ENCODE results near the gene NFXL1. TPM values are rescaled to one million over a fixed set of nuclear protein-coding genes. Genes with fewer than 3 reads are reported as not detected.

Gene NFXL1
- total RNA-seq, 1 donor from 2014 or later, result 6.5 TPM

- DNase-seq (ENCODE audit: low spot score), result no peak
Measured at GRCh38 chr4:47835494-47835893, 78.9 kb downstream of the NFXL1 start.

DNA sequence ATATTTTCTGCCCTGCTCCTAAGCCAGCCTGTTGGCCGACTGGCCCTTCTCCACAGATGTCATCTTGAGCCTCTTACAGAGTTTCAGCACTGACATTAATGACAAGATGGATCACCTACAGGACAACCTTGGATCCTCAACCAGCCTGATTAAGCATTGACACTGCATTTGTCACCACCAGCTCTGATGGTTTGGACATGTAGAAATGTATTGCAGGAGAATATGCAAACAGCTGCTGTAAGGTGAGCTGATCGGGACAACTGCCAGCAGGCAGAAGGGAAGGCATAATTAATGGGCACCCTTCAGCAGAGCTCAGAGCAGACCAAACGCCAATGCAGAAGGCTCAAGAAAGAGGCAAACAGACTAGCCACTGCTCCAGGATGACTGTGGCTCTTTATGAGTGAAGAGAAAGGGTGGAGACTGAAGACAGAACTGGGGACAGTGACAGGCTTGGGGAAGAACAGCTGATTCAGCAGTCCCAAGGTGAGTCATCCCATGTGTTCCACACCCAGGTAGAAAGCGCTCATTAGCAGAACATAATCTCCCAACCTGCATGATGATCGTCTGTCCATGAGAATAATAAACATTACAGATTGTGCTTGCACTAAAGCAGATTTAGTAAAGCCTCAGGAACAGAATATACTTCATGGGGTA is 83.2 kb downstream of the NFXL1 start:
- DNase-seq (ENCODE audit: low spot score), result no peak

GRCh38 chr4:47830265-47831025 is 83.9 kb downstream of the NFXL1 start:
- no peak for DNase-seq (ENCODE audit: low spot score)

DNA sequence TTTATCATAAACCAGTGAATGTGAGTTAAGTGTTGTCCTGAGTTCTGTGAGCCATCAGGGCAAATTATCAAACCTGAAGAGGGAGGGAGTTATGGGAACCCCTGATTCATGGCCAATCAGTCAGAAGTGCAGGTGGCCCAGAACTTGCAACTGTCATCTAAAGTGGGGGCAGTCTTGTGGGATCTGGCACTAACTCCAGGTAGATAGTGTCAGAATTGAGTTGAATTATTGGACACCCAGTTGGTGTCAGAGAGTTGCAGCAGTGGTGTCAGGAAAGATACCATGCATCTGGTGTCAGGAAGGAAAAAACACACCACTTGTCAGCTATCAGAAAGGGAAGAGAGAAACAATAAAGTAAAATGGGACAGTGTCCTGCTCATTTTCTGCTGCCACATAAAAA is 84.9 kb downstream of the NFXL1 start:
- no peak for DNase-seq (ENCODE audit: low spot score)

- no peak for DNase-seq (ENCODE audit: low spot score)
Measured at GRCh38 chr4:47827343-47828047, 86.9 kb downstream of the NFXL1 start.

DNA sequence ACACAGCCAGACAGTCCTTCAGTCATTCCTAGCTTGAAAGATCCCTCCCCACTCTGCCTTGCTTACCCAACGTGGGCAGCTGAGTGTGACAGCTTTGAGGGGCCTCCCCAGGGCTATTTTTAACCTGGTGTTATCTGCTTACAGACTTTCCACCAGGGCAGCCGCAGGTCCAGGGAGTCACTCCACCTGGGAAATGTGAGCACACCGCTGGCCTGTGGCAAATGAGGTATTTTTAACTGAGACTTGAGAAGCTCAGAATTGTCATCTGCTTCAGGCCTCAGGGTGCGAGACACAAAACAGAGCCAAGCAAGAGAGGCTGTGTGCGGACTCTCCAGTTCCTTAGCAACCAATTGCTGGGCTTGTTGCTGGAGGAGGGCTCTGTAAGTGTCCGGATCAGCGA is 89.5 kb downstream of the NFXL1 start:
- DNase-seq (ENCODE audit: low spot score), result peak; percentile 69

- DNase-seq (ENCODE audit: low spot score), result no peak
Measured at GRCh38 chr4:47819178-47819577, 95.2 kb downstream of the NFXL1 start.

- no peak for DNase-seq (ENCODE audit: low spot score)
Measured at GRCh38 chr4:47817275-47817674, 97.1 kb downstream of the NFXL1 start.

DNA sequence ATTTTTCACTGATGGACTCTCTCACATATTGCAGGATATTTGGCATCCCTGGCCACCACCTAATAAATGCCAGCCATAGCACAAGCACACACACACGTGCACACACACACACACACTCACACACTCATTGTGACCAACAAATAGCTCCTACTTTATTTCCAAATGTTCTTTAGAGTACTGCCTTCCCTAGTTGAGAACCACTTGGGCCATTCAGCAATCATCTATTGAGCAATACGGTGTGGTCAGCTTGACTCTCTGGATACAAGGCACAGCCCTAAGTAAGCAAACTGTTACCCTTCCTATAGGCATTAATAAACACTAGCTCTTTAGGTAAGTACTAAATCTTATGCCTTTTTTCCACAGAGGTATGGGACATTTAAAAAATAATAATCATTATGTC is 97.6 kb downstream of the NFXL1 start:
- DNase-seq (ENCODE audit: low spot score), result no peak

GRCh38 chr4:47814618-47815295 is 99.6 kb downstream of the NFXL1 start:
- DNase-seq (ENCODE audit: low spot score), result no peak

DNA sequence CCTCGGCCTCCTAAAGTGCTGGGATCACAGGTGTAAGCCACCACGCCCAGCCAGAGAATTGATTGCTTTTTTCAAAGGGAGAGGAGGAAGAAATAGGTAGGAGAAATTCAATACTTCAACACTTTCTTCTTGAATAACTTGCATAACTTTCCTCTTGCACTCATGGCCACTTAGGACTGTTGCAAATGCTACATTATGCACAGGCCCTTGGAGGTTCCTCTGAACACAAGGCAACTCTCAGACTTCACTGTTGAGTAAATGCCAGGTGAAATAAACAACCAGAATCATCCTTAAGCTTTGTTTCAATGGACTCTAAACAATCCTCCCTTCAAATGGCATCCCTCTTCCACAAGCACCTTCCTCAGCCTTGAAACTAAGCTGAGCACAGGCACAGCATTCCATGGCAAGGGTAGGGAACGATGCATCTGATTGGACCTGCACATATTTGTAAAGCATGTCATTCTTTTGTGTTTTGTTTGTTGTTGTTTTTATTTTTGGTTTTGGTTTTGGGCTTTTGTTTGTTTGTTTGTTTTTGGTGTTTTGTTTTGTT is 104.7 kb downstream of the NFXL1 start:
- DNase-seq (ENCODE audit: low spot score), result no peak

- DNase-seq (ENCODE audit: low spot score), result no peak
Measured at GRCh38 chr4:47804598-47804997, 109.8 kb downstream of the NFXL1 start.

- DNase-seq (ENCODE audit: low spot score), result no peak
Measured at GRCh38 chr4:47801481-47802002, 112.8 kb downstream of the NFXL1 start.

DNA sequence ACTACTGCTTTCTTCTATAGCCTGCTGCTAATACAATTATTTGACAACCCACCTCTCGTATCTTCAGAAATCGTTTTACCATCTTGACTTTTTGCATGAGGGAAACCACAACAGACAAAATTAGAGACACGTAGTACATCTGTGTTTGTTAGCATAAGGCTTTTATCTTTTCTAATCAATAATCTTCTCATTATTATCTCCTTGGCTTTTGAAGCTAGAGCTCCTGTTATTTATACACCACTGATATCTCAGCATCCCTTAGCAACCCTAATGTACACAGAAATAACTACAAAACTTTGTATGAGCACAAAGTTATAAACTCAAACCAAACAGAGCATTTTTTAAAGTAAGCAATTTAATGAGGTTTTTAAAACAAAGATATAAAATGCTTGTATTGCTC is 116.2 kb downstream of the NFXL1 start:
- DNase-seq (ENCODE audit: low spot score), result no peak

Other genes starting within 250 kb of the NFXL1 start
- gene CORIN, start 76.5 kb downstream of the NFXL1 start, total RNA-seq (ENCODE audit: insufficient read depth, low replicate concordance), result 5.5 TPM
- gene CNGA1, start 102.1 kb upstream of the NFXL1 start, total RNA-seq (ENCODE audit: insufficient read depth, low replicate concordance), result 6.7 TPM
- gene NIPAL1, start 102.2 kb upstream of the NFXL1 start, total RNA-seq (ENCODE audit: insufficient read depth, low replicate concordance), result 10.8 TPM
- gene TXK, start 219.7 kb upstream of the NFXL1 start, total RNA-seq (ENCODE audit: insufficient read depth, low replicate concordance), result 0.48 TPM